Ovary (tissue), 3 donors: ENCODE results near the gene SGPP1.

Experiments used
- EP300 ChIP-seq: sonication (generic); formaldehyde crosslinking; IDR thresholded peaks from one replicate; pipeline ENCODE4 v1.6.1; 2017; ENCODE audit warnings: antibody characterized with exemption
- POLR2A ChIP-seq: fragments of 450-650 bp; IDR thresholded peaks from one replicate; pipeline ENCODE4 v1.6.1; 2017; ENCODE audit warnings: antibody characterized with exemption, mild to moderate bottlenecking, moderate library complexity
- TF ChIP-seq, protein P1 (sequence below), 3 donors: fragments of 450-650 bp in 2 of 3; fragments of 200-600 bp in 1 of 3; IDR thresholded peaks; one replicate each; pipeline versions ENCODE4 v1.5.1 to v1.8.0; 2016 to 2022; ENCODE audit warnings: antibody characterized with exemption in 3 of 3, mild to moderate bottlenecking in 1 of 3
- donor health status: DM: no; HTN: no; CAD: no.

GRCh38 chr14:63678536-63678935 lies 49.3 kb downstream of the SGPP1 start:
- TF ChIP-seq, protein P1, sequence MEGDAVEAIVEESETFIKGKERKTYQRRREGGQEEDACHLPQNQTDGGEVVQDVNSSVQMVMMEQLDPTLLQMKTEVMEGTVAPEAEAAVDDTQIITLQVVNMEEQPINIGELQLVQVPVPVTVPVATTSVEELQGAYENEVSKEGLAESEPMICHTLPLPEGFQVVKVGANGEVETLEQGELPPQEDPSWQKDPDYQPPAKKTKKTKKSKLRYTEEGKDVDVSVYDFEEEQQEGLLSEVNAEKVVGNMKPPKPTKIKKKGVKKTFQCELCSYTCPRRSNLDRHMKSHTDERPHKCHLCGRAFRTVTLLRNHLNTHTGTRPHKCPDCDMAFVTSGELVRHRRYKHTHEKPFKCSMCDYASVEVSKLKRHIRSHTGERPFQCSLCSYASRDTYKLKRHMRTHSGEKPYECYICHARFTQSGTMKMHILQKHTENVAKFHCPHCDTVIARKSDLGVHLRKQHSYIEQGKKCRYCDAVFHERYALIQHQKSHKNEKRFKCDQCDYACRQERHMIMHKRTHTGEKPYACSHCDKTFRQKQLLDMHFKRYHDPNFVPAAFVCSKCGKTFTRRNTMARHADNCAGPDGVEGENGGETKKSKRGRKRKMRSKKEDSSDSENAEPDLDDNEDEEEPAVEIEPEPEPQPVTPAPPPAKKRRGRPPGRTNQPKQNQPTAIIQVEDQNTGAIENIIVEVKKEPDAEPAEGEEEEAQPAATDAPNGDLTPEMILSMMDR (IDR thresholded peaks at IDR 0.05), result no peak
- TF ChIP-seq POLR2A (no peak), EP300 (no peak)
